ENCODE results near the gene NAPG. TPM values are rescaled to one million over a fixed set of nuclear protein-coding genes. Genes with fewer than 3 reads are reported as not detected.

Gene NAPG
- polyA plus RNA-seq, 2 of the 4 experiments (the other 2 are of a cell fraction), result 11.6 to 22.1 TPM

- TF ChIP-seq RNF2 (IDR thresholded peaks at IDR 0.05; ENCODE audit: borderline replicate concordance, low read depth) (no peak), HOXB5 (CRISPR knock-in tag; IDR thresholded peaks at IDR 0.05) (no peak), CHD2 (IDR thresholded peaks at IDR 0.05; ENCODE audit: low read length, partially characterized antibody) (no peak), PHF8 (IDR thresholded peaks at IDR 0.05; ENCODE audit: borderline replicate concordance, low read depth) (no peak)
Measured at GRCh38 chr18:10521566-10521965, 4.3 kb upstream of the NAPG start (continued).

- no peaks in the 10 kb centered on the region for H3K9me3 ChIP-seq
- H3K4me1 ChIP-seq, result peaks cover 5% of the 10 kb centered on the region; the same call in 2 of the 3 replicates
- 36% methylated on average over 2 of the region's 2 CpGs for WGBS (ENCODE audit: missing lambda C conversion rate)
- DNase-seq (ENCODE audit: low read depth in 1 of 2, low spot score in 1 of 2), result no peak
- no peak for FAIRE-seq
- no peak for ATAC-seq
- TF ChIP-seq TP53 (CRISPR knock-in tag; IDR thresholded peaks at IDR 0.05) (no peak), EHF (CRISPR knock-in tag; IDR thresholded peaks at IDR 0.05) (no peak), BCL3 (IDR thresholded peaks at IDR 0.05) (no peak), HOXB5 (CRISPR knock-in tag; IDR thresholded peaks at IDR 0.05) (no peak), NR3C1 (IDR thresholded peaks at IDR 0.05) (no peak), ESRRA (IDR thresholded peaks at IDR 0.05; ENCODE audit: borderline replicate concordance, low read length) (no peak), JUN (IDR thresholded peaks at IDR 0.05) (no peak), NFE2L2 (conservative IDR thresholded peaks at IDR 0.05; ENCODE audit: low read length) (no peak), PHF8 (IDR thresholded peaks at IDR 0.05; ENCODE audit: borderline replicate concordance, low read depth) (no peak), NPAS2 (CRISPR knock-in tag; IDR thresholded peaks at IDR 0.05; ENCODE audit: borderline replicate concordance) (no peak), ELK1 (IDR thresholded peaks at IDR 0.05; ENCODE audit: low read depth, low read length) (no peak), CBX2 (IDR thresholded peaks at IDR 0.05; ENCODE audit: borderline replicate concordance, low read depth) (no peak), FOSB (CRISPR knock-in tag; IDR thresholded peaks at IDR 0.05) (no peak), ATOH8 (CRISPR knock-in tag; IDR thresholded peaks at IDR 0.05; ENCODE audit: low read depth) (no peak), RCOR1 (IDR thresholded peaks at IDR 0.05; ENCODE audit: low read depth, low read length) (no peak), JUNB (IDR thresholded peaks at IDR 0.05) (no peak), MYC (IDR thresholded peaks at IDR 0.05; ENCODE audit: borderline replicate concordance, low read length) (no peak)
- H3K4me2 ChIP-seq, result no peak overlapping the region
- ChIA-PET CTCF (interaction anchor here (2.7 kb wide), 1 partner anchor 551 kb away, joined by 16 read pairs; no protein-coding TSS in a partner anchor), POLR2A (no interaction called here)
- H3K27ac ChIP-seq, result no peak overlapping the region
- H3K4me3 ChIP-seq, result no peak overlapping the region
Measured at GRCh38 chr18:10522574-10522973, 3.3 kb upstream of the NAPG start.

GRCh38 chr18:10523544-10523943 is 2.3 kb upstream of the NAPG start:
- H3K4me2 ChIP-seq, result no peak overlapping the region
- ChIA-PET POLR2A (no interaction called here), CTCF (interaction anchor here (2.7 kb wide), 1 partner anchor 552 kb away, joined by 16 read pairs; no protein-coding TSS in a partner anchor)
- H3K4me3 ChIP-seq, result no peak overlapping the region
- no peak overlapping the region for H3K27ac ChIP-seq
- DNase-seq (ENCODE audit: low read depth in 1 of 2, low spot score in 1 of 2), result no peak
- TF ChIP-seq JUNB (IDR thresholded peaks at IDR 0.05) (no peak), GATA3 (IDR thresholded peaks at IDR 0.05; ENCODE audit: borderline replicate concordance) (no peak), HES2 (IDR thresholded peaks at IDR 0.05) (no peak), ELK1 (IDR thresholded peaks at IDR 0.05; ENCODE audit: low read depth, low read length) (no peak), USF2 (IDR thresholded peaks at IDR 0.05) (no peak), FOSB (CRISPR knock-in tag; IDR thresholded peaks at IDR 0.05) (no peak), FOSL2 (IDR thresholded peaks at IDR 0.05) (no peak), FOSL2 (CRISPR knock-in tag; IDR thresholded peaks at IDR 0.05) (no peak), KDM5A (IDR thresholded peaks at IDR 0.05) (no peak), HOXB13 (CRISPR knock-in tag; IDR thresholded peaks at IDR 0.05; ENCODE audit: low read depth) (no peak), ZSCAN20 (CRISPR knock-in tag; IDR thresholded peaks at IDR 0.05) (no peak), E2F6 (IDR thresholded peaks at IDR 0.05; ENCODE audit: borderline replicate concordance, low read depth) (no peak)
- ATAC-seq, result no peak
- H3K4me1 ChIP-seq, result peaks cover 7% of the 10 kb centered on the region; the same call in 2 of the 3 replicates
- WGBS (ENCODE audit: missing lambda C conversion rate), result 70% methylated on average over 4 of the region's 4 CpGs
- H3K9me3 ChIP-seq, result no peaks in the 10 kb centered on the region
- no peak for FAIRE-seq

Measured in A549 (cell line).